DOHH2 (cell line): ENCODE data around the gene RNF26.

Experiments
- H3F3A ChIP-seq: fragments of 200-600 bp; sonication (generic), shearing (Covaris generic); 2 replicates; pipeline ENCODE4 v1.6.0; 2016; ENCODE audit warnings: antibody characterized with exemption, mild to moderate bottlenecking; ENCODE audit not compliant: control insufficient read depth, insufficient read depth
- H3K27ac ChIP-seq: fragments of 200-600 bp; sonication (generic); 2 replicates; pipeline ENCODE4 v1.5.1; 2014; ENCODE audit warnings: low read depth, mild to moderate bottlenecking, low read length, moderate library complexity
- H3K27me3 ChIP-seq: fragments of 200-600 bp; sonication (generic); 2 replicates; pipeline ENCODE4 v1.6.1; 2014; ENCODE audit warnings: mild to moderate bottlenecking, low read length, mixed read lengths; ENCODE audit not compliant: control insufficient read depth
- H3K36me3 ChIP-seq: fragments of 200-600 bp; sonication (generic); 2 replicates; pipeline ENCODE4 v1.6.1; 2014; ENCODE audit warnings: mild to moderate bottlenecking, low read length, moderate library complexity, mixed read lengths; ENCODE audit not compliant: control insufficient read depth
- H3K4me1 ChIP-seq: fragments of 200-600 bp; sonication (generic); 2 replicates; pipeline ENCODE4 v1.6.1; 2014; ENCODE audit warnings: mild to moderate bottlenecking, low read length, mixed read lengths; ENCODE audit not compliant: control insufficient read depth
- H3K4me2 ChIP-seq: fragments of 200-600 bp; sonication (generic); 2 replicates; pipeline ENCODE4 v1.6.0; 2014; ENCODE audit warnings: mild to moderate bottlenecking, low read length, moderate library complexity
- H3K4me3 ChIP-seq: fragments of 200-600 bp; sonication (generic); 2 replicates; pipeline ENCODE4 v1.5.1; 2014; ENCODE audit warnings: mild to moderate bottlenecking, low read length, mixed read lengths
- H3K79me2 ChIP-seq: fragments of 200-600 bp; sonication (generic); 2 replicates; pipeline ENCODE4 v1.6.1; 2014; ENCODE audit warnings: mild to moderate bottlenecking, low read length, mixed read lengths; ENCODE audit not compliant: control insufficient read depth
- H3K9me2 ChIP-seq: fragments of 200-600 bp; sonication (generic); replicated peaks from 2 replicates; pipeline ENCODE4 v1.6.1; 2014; ENCODE audit warnings: mild to moderate bottlenecking, low read length, mixed read lengths; ENCODE audit not compliant: control insufficient read depth
- H3K9me3 ChIP-seq: fragments of 200-600 bp; sonication (generic); 2 replicates; pipeline ENCODE4 v1.6.1; 2014; ENCODE audit warnings: antibody characterized with exemption, low read length, mixed read lengths; ENCODE audit not compliant: control insufficient read depth, insufficient read depth
- H4K20me1 ChIP-seq: fragments of 200-600 bp; sonication (generic); 2 replicates; pipeline ENCODE4 v1.6.0; 2014; ENCODE audit warnings: low read depth, mild to moderate bottlenecking, antibody characterized with exemption, low read length, moderate library complexity; ENCODE audit not compliant: control insufficient read depth, insufficient read depth
- CTCF ChIP-seq: fragments of 200-600 bp; sonication (generic); IDR thresholded peaks from one replicate; pipeline ENCODE4 v1.5.1; 2014; ENCODE audit warnings: antibody characterized with exemption, mild to moderate bottlenecking, low read depth, low read length; ENCODE audit not compliant: poor library complexity, severe bottlenecking
- EZH2phosphoT487 ChIP-seq: fragments of 200-600 bp; sonication (generic); IDR thresholded peaks from 2 replicates; pipeline ENCODE4 v1.6.1; 2017; ENCODE audit warnings: borderline replicate concordance, mild to moderate bottlenecking, antibody characterized with exemption, low read length, moderate library complexity, mixed read lengths

RNF26 gene

GRCh38 chr11:119319700-119320239 is 14.6 kb upstream of the RNF26 start:
- H3K9me3 ChIP-seq: no peaks in the 10 kb centered on the region
- 0 out of 2 replicates have a peak overlapping the region, but pooled peaks have one; percentile 64 for H3K4me3 ChIP-seq
- H4K20me1 ChIP-seq: no peaks in the 10 kb centered on the region
- no peaks in the 10 kb centered on the region for H3K9me2 ChIP-seq
- peaks cover 24% of the 10 kb centered on the region for H3K27me3 ChIP-seq
- TF ChIP-seq EZH2phosphoT487 (no peak), CTCF (no peak)
- H3K36me3 ChIP-seq: no peaks in the 10 kb centered on the region
- H3K79me2 ChIP-seq: no peaks in the 10 kb centered on the region
- peaks cover 90% of the 10 kb centered on the region for H3K4me1 ChIP-seq
- peak overlapping the region; percentile 58 for H3K4me2 ChIP-seq
- peak overlapping the region; percentile 5; the same call in 1 of the 2 replicates for H3K27ac ChIP-seq
- H3F3A ChIP-seq: peaks cover 9% of the 10 kb centered on the region

- TF ChIP-seq CTCF (no peak), EZH2phosphoT487 (no peak)
- Histone ChIP-seq H3K4me2 (peak overlapping the region; percentile 66), H3K4me1 (peaks cover 85% of the 10 kb centered on the region), H3K9me3 (no peaks in the 10 kb centered on the region), H3K4me3 (peak overlapping the region; percentile 64), H3K27me3 (peaks cover 24% of the 10 kb centered on the region), H3K27ac (peak overlapping the region; percentile 59), H3F3A (peaks cover 9% of the 10 kb centered on the region), H3K9me2 (no peaks in the 10 kb centered on the region), H4K20me1 (no peaks in the 10 kb centered on the region), H3K36me3 (no peaks in the 10 kb centered on the region), H3K79me2 (no peaks in the 10 kb centered on the region)
These were observed 14.0 kb upstream of the RNF26 start for GRCh38 chr11:119320240-119320775.

- H3K9me3 ChIP-seq: no peaks in the 10 kb centered on the region
- peak overlapping the region; percentile 64 for H3K4me3 ChIP-seq
- H3K27ac ChIP-seq: peak overlapping the region; percentile 59
- no peaks in the 10 kb centered on the region for H3K79me2 ChIP-seq
- H3K4me2 ChIP-seq: peak overlapping the region; percentile 66
- no peaks in the 10 kb centered on the region for H3K36me3 ChIP-seq
- peaks cover 78% of the 10 kb centered on the region for H3K4me1 ChIP-seq
- TF ChIP-seq CTCF (no peak), EZH2phosphoT487 (no peak)
- peaks cover 20% of the 10 kb centered on the region for H3K27me3 ChIP-seq
- peaks cover 9% of the 10 kb centered on the region for H3F3A ChIP-seq
- H3K9me2 ChIP-seq: no peaks in the 10 kb centered on the region
- no peaks in the 10 kb centered on the region for H4K20me1 ChIP-seq
These were observed 13.4 kb upstream of the RNF26 start for GRCh38 chr11:119320776-119321524.
